OCI-LY1 (cell line): ENCODE measurements around the gene CIDEB.

Experiments
- H2AFZ ChIP-seq: fragments of 200-600 bp; sonication (generic), shearing (Covaris generic); 2 replicates; pipeline ENCODE4 v1.6.0; 2014; ENCODE audit warnings: antibody characterized with exemption, mild to moderate bottlenecking, low read length
- H3F3A ChIP-seq: fragments of 200-600 bp; sonication (generic), shearing (Covaris generic); 2 replicates; pipeline ENCODE4 v1.6.0; 2014; ENCODE audit warnings: mild to moderate bottlenecking, antibody characterized with exemption, low read length, moderate library complexity; ENCODE audit not compliant: insufficient read depth
- H3K27ac ChIP-seq: fragments of 200-600 bp; sonication (generic); 2 replicates; pipeline ENCODE4 v1.5.1; 2014; ENCODE audit warnings: low read length, mixed run types, mild to moderate bottlenecking, low read depth; ENCODE audit not compliant: poor library complexity, severe bottlenecking
- H3K27me3 ChIP-seq: fragments of 200-600 bp; sonication (generic); 2 replicates; pipeline ENCODE4 v1.6.0; 2014; ENCODE audit warnings: antibody characterized with exemption, mild to moderate bottlenecking, low read length, moderate library complexity; ENCODE audit not compliant: insufficient read depth
- H3K36me3 ChIP-seq: fragments of 200-600 bp; sonication (generic); 2 replicates; pipeline ENCODE4 v1.6.1; 2014; ENCODE audit warnings: mild to moderate bottlenecking, antibody characterized with exemption, low read length, moderate library complexity, mixed read lengths; ENCODE audit not compliant: insufficient read depth
- H3K4me1 ChIP-seq: fragments of 200-600 bp; sonication (generic); 2 replicates; pipeline ENCODE4 v1.5.1; 2014; ENCODE audit warnings: mild to moderate bottlenecking, low read length, moderate library complexity; ENCODE audit not compliant: insufficient read depth, severe bottlenecking
- H3K4me2 ChIP-seq: fragments of 200-600 bp; sonication (generic), shearing (Covaris generic); 2 replicates; pipeline ENCODE4 v1.6.1; 2014; ENCODE audit warnings: low read length
- H3K4me3 ChIP-seq: fragments of 200-600 bp; sonication (generic); 2 replicates; pipeline ENCODE4 v1.5.1; 2014; ENCODE audit warnings: low read length, low read depth, mild to moderate bottlenecking, mixed read lengths; ENCODE audit not compliant: poor library complexity, severe bottlenecking
- H3K79me2 ChIP-seq: fragments of 200-600 bp; shearing (Covaris generic); 2 replicates; pipeline ENCODE4 v1.6.1; 2016; ENCODE audit warnings: mixed run types, low read length, mixed read lengths; ENCODE audit not compliant: insufficient read depth
- H3K9ac ChIP-seq: fragments of 200-600 bp; sonication (generic), shearing (Covaris generic); 2 replicates; pipeline ENCODE4 v1.6.1; 2014; ENCODE audit warnings: mild to moderate bottlenecking, low read length, mixed read lengths
- H3K9me2 ChIP-seq: fragments of 200-600 bp; sonication (generic), shearing (Covaris generic); 2 replicates; pipeline ENCODE4 v1.6.1; 2014; ENCODE audit warnings: low read depth, mild to moderate bottlenecking, low read length, mixed read lengths
- H3K9me3 ChIP-seq: fragments of 200-600 bp; shearing (Covaris generic); 2 replicates; pipeline ENCODE4 v1.6.1; 2014; ENCODE audit warnings: low read length, mixed read lengths
- H4K20me1 ChIP-seq: fragments of 200-600 bp; sonication (generic), shearing (Covaris generic); 2 replicates; pipeline ENCODE4 v1.6.0; 2016; ENCODE audit warnings: mild to moderate bottlenecking, low read length; ENCODE audit not compliant: insufficient read depth
- EZH2 ChIP-seq: fragments of 200-600 bp; sonication (generic), shearing (Covaris generic); IDR thresholded peaks from 2 replicates; pipeline ENCODE4 v1.8.0; 2017; ENCODE audit warnings: borderline replicate concordance, mixed run types, mild to moderate bottlenecking, antibody characterized with exemption, low read length, moderate library complexity, mixed read lengths
- TF ChIP-seq, protein P1 (sequence below): fragments of 200-600 bp; sonication (generic), shearing (Covaris generic); IDR thresholded peaks from 2 replicates; pipeline ENCODE4 v1.5.1; 2017; ENCODE audit warnings: mild to moderate bottlenecking, antibody characterized with exemption, low read length, moderate library complexity, mixed read lengths

The CIDEB gene

DNA sequence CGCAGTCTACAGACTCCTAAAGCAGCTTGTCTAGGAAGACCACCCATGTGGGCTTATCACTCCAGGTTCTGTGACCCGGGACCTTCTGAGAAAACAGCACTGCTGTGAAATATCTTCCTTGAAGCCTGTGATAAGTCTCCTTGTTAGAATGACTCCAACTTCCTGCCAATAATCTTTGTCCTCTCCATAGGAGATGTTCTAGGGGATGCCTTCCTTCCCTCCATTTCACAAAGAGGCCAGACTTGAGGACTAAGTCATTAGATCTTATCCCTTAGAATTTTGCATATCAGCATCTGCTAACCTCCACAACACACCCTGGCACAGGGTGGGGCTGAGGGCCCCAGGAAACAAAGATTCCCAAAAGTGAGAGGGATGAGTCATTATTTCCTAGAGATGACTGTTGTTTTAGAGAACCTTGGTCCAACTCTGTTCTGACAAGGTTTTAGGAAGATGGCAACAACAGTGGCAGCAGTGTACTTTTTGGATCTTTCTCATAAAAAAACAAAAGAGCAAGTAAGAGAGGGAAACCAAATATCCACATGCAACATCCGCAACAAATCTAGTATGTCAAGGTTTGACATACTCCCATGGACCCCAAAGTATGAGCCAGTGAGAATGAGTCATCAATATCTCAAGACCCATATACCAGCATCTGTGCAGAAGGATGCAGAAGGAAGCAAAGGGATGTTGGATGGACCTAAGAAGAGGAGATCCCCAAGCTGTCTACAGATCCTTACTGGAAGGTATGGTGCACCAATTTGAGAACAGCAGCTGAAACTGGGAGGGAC, 9.6 kb upstream of the CIDEB start:
- Histone ChIP-seq H3K27ac (no peak overlapping the region), H3K9ac (no peak overlapping the region), H3K9me2 (no peaks in the 10 kb centered on the region), H3K36me3 (no peaks in the 10 kb centered on the region), H2AFZ (no peak overlapping the region), H3K4me2 (no peak overlapping the region), H3K9me3 (no peaks in the 10 kb centered on the region), H3K27me3 (no peaks in the 10 kb centered on the region; the same call in 1 of the 2 replicates), H3K4me3 (no peak overlapping the region), H4K20me1 (no peaks in the 10 kb centered on the region), H3K4me1 (peaks cover 8% of the 10 kb centered on the region), H3K79me2 (no peaks in the 10 kb centered on the region), H3F3A (no peaks in the 10 kb centered on the region)
- no peak for TF ChIP-seq EZH2

DNA sequence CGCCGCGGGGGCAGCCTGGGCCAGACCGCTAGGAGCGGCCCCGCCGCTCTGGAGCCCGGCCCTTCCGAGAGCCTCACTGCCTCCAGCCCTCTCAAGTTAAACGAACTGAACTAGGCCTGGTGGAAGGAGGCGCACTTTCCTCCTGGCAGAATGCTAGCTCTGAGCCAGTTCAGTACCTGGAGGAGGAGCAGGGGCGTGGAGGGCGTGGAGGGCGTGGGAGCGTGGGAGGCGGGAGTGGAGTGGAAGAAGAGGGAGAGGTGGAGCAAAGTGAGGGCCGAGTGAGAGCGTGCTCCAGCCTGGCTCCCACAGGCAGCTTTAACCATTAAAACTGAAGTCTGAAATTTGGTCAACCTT, 8.8 kb upstream of the CIDEB start:
- H3K27ac ChIP-seq: no peak overlapping the region
- H3K9me2 ChIP-seq: no peaks in the 10 kb centered on the region
- H3K36me3 ChIP-seq: no peaks in the 10 kb centered on the region
- H3K4me1 ChIP-seq: peaks cover 12% of the 10 kb centered on the region
- no peak overlapping the region for H3K4me2 ChIP-seq
- no peak overlapping the region for H2AFZ ChIP-seq
- no peaks in the 10 kb centered on the region for H3K9me3 ChIP-seq
- no peaks in the 10 kb centered on the region for H3K79me2 ChIP-seq
- H3K27me3 ChIP-seq: no peaks in the 10 kb centered on the region; the same call in 1 of the 2 replicates
- no peaks in the 10 kb centered on the region for H4K20me1 ChIP-seq
- TF ChIP-seq EZH2: no peak
- TF ChIP-seq, protein P1, sequence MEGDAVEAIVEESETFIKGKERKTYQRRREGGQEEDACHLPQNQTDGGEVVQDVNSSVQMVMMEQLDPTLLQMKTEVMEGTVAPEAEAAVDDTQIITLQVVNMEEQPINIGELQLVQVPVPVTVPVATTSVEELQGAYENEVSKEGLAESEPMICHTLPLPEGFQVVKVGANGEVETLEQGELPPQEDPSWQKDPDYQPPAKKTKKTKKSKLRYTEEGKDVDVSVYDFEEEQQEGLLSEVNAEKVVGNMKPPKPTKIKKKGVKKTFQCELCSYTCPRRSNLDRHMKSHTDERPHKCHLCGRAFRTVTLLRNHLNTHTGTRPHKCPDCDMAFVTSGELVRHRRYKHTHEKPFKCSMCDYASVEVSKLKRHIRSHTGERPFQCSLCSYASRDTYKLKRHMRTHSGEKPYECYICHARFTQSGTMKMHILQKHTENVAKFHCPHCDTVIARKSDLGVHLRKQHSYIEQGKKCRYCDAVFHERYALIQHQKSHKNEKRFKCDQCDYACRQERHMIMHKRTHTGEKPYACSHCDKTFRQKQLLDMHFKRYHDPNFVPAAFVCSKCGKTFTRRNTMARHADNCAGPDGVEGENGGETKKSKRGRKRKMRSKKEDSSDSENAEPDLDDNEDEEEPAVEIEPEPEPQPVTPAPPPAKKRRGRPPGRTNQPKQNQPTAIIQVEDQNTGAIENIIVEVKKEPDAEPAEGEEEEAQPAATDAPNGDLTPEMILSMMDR: no peak
- no peak overlapping the region for H3K9ac ChIP-seq
- no peaks in the 10 kb centered on the region for H3F3A ChIP-seq
- H3K4me3 ChIP-seq: no peak overlapping the region

DNA sequence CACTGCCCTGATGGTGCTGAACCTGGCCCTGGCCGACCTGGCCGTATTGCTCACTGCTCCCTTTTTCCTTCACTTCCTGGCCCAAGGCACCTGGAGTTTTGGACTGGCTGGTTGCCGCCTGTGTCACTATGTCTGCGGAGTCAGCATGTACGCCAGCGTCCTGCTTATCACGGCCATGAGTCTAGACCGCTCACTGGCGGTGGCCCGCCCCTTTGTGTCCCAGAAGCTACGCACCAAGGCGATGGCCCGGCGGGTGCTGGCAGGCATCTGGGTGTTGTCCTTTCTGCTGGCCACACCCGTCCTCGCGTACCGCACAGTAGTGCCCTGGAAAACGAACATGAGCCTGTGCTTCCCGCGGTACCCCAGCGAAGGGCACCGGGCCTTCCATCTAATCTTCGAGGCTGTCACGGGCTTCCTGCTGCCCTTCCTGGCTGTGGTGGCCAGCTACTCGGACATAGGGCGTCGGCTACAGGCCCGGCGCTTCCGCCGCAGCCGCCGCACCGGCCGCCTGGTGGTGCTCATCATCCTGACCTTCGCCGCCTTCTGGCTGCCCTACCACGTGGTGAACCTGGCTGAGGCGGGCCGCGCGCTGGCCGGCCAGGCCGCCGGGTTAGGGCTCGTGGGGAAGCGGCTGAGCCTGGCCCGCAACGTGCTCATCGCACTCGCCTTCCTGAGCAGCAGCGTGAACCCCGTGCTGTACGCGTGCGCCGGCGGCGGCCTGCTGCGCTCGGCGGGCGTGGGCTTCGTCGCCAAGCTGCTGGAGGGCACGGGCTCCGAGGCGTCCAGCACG, 8.2 kb upstream of the CIDEB start:
- H3K36me3 ChIP-seq: no peaks in the 10 kb centered on the region
- no peaks in the 10 kb centered on the region for H3K9me3 ChIP-seq
- H3K27me3 ChIP-seq: no peaks in the 10 kb centered on the region; the same call in 1 of the 2 replicates
- no peaks in the 10 kb centered on the region for H3F3A ChIP-seq
- H3K9me2 ChIP-seq: no peaks in the 10 kb centered on the region
- TF ChIP-seq, protein P1: no peak
- TF ChIP-seq EZH2: no peak
- no peak overlapping the region for H2AFZ ChIP-seq
- H3K4me2 ChIP-seq: no peak overlapping the region
- peaks cover 18% of the 10 kb centered on the region for H3K4me1 ChIP-seq
- H3K79me2 ChIP-seq: no peaks in the 10 kb centered on the region
- no peak overlapping the region for H3K9ac ChIP-seq
- H4K20me1 ChIP-seq: no peaks in the 10 kb centered on the region
- no peak overlapping the region for H3K4me3 ChIP-seq
- no peak overlapping the region for H3K27ac ChIP-seq
